Immature natural killer cell (primary cell): ENCODE measurements around the gene VEZT. TPM values are rescaled to one million over a fixed set of nuclear protein-coding genes. Genes with fewer than 3 reads are reported as not detected.

Experiments used
- DNase-seq, 3 donors: peaks; one replicate each; pipeline ENCODE4 v3.0.0; 2022; ENCODE audit warnings: mixed read lengths in 1 of 3
- H3K27ac Mint-ChIP-seq, 6 donors: one replicate each; pipeline ENCODE4 v1.8.0; 2020; ENCODE audit warnings: mixed read lengths in 6 of 6, mild to moderate bottlenecking in 5 of 6, inconsistent platforms in 4 of 6, moderate library complexity in 3 of 6
- H3K27me3 Mint-ChIP-seq, 3 donors: one replicate each; pipeline ENCODE4 v1.8.0; 2020 to 2021; ENCODE audit warnings: low read depth in 3 of 3, mild to moderate bottlenecking in 3 of 3, mixed read lengths in 3 of 3, moderate library complexity in 3 of 3, inconsistent platforms in 1 of 3
- H3K36me3 Mint-ChIP-seq, 3 donors: one replicate each; pipeline ENCODE4 v1.8.0; 2020; ENCODE audit warnings: mixed read lengths in 3 of 3, inconsistent platforms in 2 of 3, mild to moderate bottlenecking in 2 of 3
- H3K4me1 Mint-ChIP-seq, 2 donors: one replicate each; pipeline ENCODE4 v1.8.0; 2020; ENCODE audit warnings: inconsistent platforms in 2 of 2, mild to moderate bottlenecking in 2 of 2, mixed read lengths in 2 of 2, moderate library complexity in 1 of 2
- H3K4me3 Mint-ChIP-seq, 5 donors: one replicate each; pipeline ENCODE4 v1.8.0; 2020; ENCODE audit warnings: mild to moderate bottlenecking in 5 of 5, mixed read lengths in 5 of 5, inconsistent platforms in 3 of 5, moderate library complexity in 3 of 5
- H3K9me3 Mint-ChIP-seq, 6 donors: one replicate each; pipeline ENCODE4 v1.8.0; 2020; ENCODE audit warnings: mild to moderate bottlenecking in 6 of 6, mixed read lengths in 6 of 6, inconsistent platforms in 4 of 6, moderate library complexity in 3 of 6
- polyA plus RNA-seq, 3 donors: library from polyadenylated mRNA; unstranded; fragments of 300-500 nt; fragmentation: Illumina TruSeq; gene quantifications; one replicate each; pipeline ENCODE4 v1.2.3, GENCODE V29; 2021

The VEZT gene
- polyA plus RNA-seq, 3 donors from 2014 or later: 19.8 to 27.7 (median 20.4) TPM

DNA sequence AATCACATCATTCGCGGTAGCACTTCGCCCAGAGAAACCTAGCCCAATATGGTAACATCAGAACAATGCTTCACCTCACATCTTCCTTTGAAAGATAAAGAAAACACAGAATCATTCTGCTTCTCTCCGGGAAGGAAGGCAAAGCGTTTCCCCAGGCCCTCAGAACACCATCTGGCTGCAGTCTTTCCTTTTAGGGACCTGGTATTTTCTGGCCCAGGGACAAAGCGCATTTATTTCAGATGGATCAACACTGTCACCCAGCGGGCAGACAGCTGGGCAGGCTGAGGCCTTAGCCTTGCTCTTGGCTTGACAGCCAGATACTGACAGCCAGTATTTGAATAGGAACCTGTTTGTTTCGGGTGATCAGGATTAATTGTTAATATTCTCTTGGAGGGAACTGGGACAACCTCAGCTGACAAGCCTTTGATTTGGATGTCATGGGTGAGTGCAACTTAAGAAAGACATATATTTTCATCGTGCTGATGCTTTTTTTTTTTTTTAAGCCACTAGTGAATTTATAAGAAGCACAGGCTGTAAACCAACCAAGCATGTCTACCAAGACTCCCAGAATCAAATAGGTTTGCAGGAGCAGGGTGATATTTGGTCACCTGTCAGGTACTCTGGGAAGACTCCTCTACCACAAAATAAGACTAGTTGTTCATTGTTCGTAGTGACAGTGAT is 118.9 kb downstream of the VEZT start:
- Mint-ChIP-seq H3K27me3 (peaks cover 0 to 2% (median 2%) of the 10 kb centered on the region in 3 donors), H3K4me1 (no peaks in the 10 kb centered on the region), H3K4me3 (no peak overlapping the region), H3K36me3 (no peaks in the 10 kb centered on the region), H3K27ac (no peak overlapping the region), H3K9me3 (no peaks in the 10 kb centered on the region)
- DNase-seq: no peak

DNA sequence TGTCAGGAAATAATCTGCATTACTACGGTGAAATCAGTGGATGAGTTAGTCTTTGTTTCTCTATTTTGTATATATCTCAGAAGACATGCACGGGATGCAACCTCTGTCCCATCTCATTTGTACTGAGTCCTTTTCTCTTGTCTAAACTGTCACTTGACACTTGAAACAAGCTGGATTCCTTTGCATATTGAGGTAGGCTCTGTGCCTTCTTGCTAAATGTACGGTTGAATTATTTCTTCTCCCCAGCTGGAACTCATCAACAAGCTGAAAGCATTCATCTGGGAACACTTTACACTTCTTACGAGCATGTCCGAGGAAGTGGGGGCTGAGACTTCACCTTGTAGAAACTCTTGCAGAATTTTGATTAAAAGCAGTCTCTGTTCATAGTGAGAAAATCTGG is 119.5 kb downstream of the VEZT start:
- Mint-ChIP-seq H3K4me3 (no peak overlapping the region), H3K36me3 (no peaks in the 10 kb centered on the region), H3K27ac (no peak overlapping the region), H3K4me1 (no peaks in the 10 kb centered on the region), H3K27me3 (peaks cover 0 to 2% (median 2%) of the 10 kb centered on the region in 3 donors), H3K9me3 (no peaks in the 10 kb centered on the region)
- no peak for DNase-seq

DNA sequence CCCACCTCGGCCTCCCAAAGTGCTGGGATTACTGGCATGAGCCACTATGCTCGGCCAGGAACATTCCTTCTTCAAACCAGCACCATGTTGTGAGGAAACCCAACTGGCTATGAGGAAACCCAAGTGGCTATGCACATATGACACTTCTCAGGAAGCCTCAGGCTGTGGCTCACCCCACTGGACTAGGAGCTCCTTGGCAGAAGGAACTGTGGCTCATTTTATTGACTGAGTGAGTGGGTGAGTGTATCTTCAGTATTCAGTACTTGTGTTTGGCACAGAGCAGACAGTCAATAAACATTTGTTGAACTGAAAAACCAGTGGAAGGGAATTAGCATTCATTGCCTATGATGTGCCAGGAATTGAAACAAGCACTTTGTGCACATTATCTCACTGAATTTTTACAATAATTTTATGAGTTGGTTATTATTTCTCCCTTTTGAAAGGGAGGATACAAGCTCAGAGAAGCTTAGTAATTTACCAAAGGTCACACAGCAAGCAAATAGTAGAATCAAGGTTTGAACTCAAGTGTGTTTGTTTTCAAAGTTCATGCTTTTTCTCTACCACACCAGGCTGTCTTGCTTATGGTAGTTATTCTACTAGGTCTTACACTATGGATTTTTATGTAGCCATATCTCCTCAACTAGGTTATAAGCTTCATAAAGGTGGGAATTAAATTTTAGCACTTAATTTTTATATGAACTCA is 121.6 kb downstream of the VEZT start:
- no peak overlapping the region for H3K27ac Mint-ChIP-seq
- H3K36me3 Mint-ChIP-seq: no peaks in the 10 kb centered on the region
- no peaks in the 10 kb centered on the region for H3K9me3 Mint-ChIP-seq
- H3K27me3 Mint-ChIP-seq: peaks cover 0 to 2% (median 2%) of the 10 kb centered on the region in 3 donors
- H3K4me3 Mint-ChIP-seq: no peak overlapping the region
- no peak for DNase-seq
- H3K4me1 Mint-ChIP-seq: no peaks in the 10 kb centered on the region

DNA sequence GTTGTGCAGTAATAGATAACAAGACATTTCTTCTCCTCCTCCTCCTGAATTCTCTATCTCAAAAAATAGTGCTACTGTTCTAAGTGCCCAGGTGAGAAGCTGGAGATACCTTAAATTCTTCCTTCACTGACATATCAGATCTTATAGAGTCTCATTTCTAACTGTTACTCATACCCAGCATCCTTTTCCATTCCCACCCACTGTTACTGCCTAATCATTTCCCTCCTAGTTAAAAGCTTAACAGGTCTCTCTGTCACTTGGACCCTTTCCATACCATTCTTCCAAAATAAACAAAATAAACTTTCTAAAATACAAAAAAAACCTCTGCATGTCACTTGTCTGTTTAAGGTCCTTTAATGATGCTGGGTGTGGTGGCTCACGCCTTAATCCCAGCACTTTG is 124.4 kb downstream of the VEZT start:
- no peaks in the 10 kb centered on the region for H3K9me3 Mint-ChIP-seq
- H3K27me3 Mint-ChIP-seq: peaks cover 0 to 2% (median 0%) of the 10 kb centered on the region in 3 donors
- H3K36me3 Mint-ChIP-seq: no peaks in the 10 kb centered on the region
- no peaks in the 10 kb centered on the region for H3K4me1 Mint-ChIP-seq
- H3K4me3 Mint-ChIP-seq: no peak overlapping the region
- DNase-seq: no peak
- no peak overlapping the region for H3K27ac Mint-ChIP-seq

DNA sequence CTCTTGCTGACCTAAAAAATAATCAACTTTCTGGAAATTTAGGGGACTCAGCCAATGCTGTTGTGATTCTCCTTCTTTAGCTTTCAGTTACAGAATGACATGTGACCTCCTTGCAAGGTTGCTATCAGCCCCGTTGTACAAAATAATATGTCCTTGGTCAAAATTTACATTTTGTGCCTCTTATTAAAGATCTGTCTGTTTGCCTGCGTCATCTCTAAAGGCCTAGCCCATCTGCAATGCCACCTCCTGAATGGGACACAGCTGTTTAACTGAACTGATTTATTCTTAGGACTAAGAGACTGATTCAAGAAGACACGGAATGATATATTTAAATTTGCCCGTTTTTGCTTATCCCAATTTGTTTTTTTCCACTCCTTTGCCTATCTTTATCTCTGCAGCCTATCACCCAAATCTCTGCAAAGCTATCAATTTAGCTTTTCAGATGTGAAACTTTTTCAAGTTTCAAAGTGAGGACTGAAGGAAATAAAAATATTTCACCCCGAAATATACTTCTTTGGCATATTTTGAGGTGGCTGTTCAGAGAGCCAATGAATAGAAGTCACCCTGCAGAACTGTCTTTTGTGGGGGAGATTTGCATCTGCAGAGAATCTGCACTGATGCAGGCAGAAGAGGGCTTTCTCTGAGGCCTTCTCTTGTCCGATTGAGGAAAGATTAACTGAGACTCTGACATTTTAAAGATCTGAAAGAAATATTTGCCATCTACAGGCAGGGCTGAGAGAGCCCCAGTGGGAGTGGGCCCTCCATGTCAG is 126.0 kb downstream of the VEZT start:
- Mint-ChIP-seq H3K27ac (no peak overlapping the region), H3K36me3 (no peaks in the 10 kb centered on the region), H3K9me3 (no peaks in the 10 kb centered on the region), H3K27me3 (no peaks in the 10 kb centered on the region), H3K4me1 (no peaks in the 10 kb centered on the region), H3K4me3 (no peak overlapping the region)
- no peak for DNase-seq

DNA sequence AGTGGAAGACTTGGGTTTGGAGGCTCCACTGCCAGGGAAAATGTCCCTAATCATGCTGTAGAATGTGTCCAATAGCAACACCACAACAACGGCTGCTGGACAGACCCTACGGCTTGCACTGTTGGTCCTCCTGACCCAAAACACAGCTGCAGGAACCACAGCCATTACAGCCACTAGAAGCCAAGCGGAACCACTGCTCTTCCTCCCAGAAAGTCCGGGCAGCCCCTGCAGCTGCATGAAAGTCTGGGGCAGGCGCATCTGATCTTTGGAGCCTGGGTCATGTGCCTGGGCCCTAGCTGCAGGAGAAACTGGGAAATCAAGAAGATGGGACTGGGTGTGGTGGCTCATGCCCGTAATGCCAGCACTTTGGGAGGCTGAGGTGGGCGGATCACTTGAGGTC is 131.7 kb downstream of the VEZT start:
- H3K27ac Mint-ChIP-seq: no peak overlapping the region
- H3K36me3 Mint-ChIP-seq: no peaks in the 10 kb centered on the region
- peaks cover 0 to 5% (median 4%) of the 10 kb centered on the region in 3 donors for H3K27me3 Mint-ChIP-seq
- no peak overlapping the region for H3K4me3 Mint-ChIP-seq
- no peak for DNase-seq
- H3K9me3 Mint-ChIP-seq: no peaks in the 10 kb centered on the region
- H3K4me1 Mint-ChIP-seq: no peaks in the 10 kb centered on the region

DNA sequence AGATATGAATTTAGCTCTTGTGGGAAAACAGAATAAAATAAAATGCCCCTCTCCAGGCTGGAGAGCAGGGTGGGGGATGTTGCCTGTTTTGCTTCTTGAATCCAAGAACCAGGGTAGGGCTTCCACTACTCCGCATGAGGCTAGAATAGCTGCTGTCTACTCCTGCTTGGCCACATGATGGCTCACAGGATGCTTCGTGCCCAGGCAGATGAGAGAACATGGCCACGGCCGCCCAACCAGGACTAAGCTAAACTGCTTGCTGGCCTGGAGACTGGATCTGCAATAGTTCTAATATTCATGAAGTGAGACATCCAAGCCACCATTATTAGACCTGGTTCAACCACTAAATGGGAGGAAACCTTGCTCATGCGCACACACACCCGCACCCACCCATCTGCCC is 134.1 kb downstream of the VEZT start:
- Mint-ChIP-seq H3K27ac (no peak overlapping the region), H3K27me3 (peaks cover 0 to 5% (median 4%) of the 10 kb centered on the region in 3 donors), H3K4me3 (no peak overlapping the region), H3K9me3 (no peaks in the 10 kb centered on the region), H3K4me1 (no peaks in the 10 kb centered on the region), H3K36me3 (no peaks in the 10 kb centered on the region)
- no peak for DNase-seq

Other genes starting within 250 kb of the VEZT start
- gene NDUFA12, start 214.1 kb upstream of the VEZT start, polyA plus RNA-seq: 100 to 1,000 TPM; 345 to 618 (median 351) TPM
- gene NR2C1, start 144.2 kb upstream of the VEZT start, polyA plus RNA-seq: 1 to 10 TPM; 1.4 to 9.5 (median 5.9) TPM
- 1 to 10 TPM in 1 of 3 donors, under 1 TPM in 1, not detected in 1; 0.23 to 1.0 TPM for gene FGD6, start 340 bp upstream of the VEZT start, polyA plus RNA-seq